ENCODE data around the gene LGSN. TPM values are rescaled to one million over a fixed set of nuclear protein-coding genes. Genes with fewer than 3 reads are reported as not detected.

The LGSN gene
- total and polyA plus RNA-seq, 2 of the 8 experiments (the other 6 are each of a cell fraction or from before 2014, with no cell fraction given): 0.08 TPM; not detected in 1

DNA sequence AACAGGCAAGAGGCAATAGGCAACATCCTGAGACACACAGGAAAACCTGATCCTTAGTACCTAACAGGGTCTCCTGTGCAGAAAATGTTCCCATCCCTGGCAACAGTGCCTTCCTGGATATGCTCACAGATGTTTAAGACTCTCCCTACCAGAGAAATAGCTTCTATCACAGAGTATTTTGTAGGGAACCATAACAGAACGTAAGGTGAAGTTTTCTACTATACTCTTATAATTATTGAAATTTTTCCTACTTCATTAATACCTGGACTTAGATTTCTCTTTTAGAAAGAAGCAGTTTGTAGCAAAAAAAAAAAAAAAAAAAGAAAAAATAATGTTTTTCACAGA, 33.5 kb upstream of the LGSN start:
- H4K8ac ChIP-seq (ENCODE audit: extremely low read depth, insufficient read depth, low read length): no peak overlapping the region
- POLR2A ChIA-PET (ENCODE audit: partially characterized antibody): no interaction called here
- no peak for TF ChIP-seq GTF2F1 (IDR thresholded peaks at IDR 0.05; ENCODE audit: borderline replicate concordance, low read depth, low read length)
- TF ChIP-seq KDM1A (IDR thresholded peaks at IDR 0.05; ENCODE audit: borderline replicate concordance, low read length): no peak
- TF ChIP-seq CEBPB (IDR thresholded peaks at IDR 0.05; ENCODE audit: low read depth, low read length): no peak
- TF ChIP-seq BACH1 (IDR thresholded peaks at IDR 0.05; ENCODE audit: low read length): no peak
- no peak for TF ChIP-seq EGR1 (IDR thresholded peaks at IDR 0.05; ENCODE audit: borderline replicate concordance, low read depth, low read length)
- TF ChIP-seq CTBP2 (IDR thresholded peaks at IDR 0.05; ENCODE audit: borderline replicate concordance, insufficient read depth, insufficient read length, low read length): no peak
- no peak for TF ChIP-seq SRF (IDR thresholded peaks at IDR 0.05; ENCODE audit: low read depth, low read length)
- no peak for TF ChIP-seq SP2 (IDR thresholded peaks at IDR 0.05; ENCODE audit: low read length)
- TF ChIP-seq ATF2 (IDR thresholded peaks at IDR 0.05; ENCODE audit: low read length): no peak

More for the DNA sequence above, 33.5 kb upstream of the LGSN start:
- 88% methylated on average over 1 of the region's 1 CpG; no CpG with 5 or more reads in 1 of the 2 experiments for WGBS, 2 experiments (ENCODE audit: extremely low coverage in 1 of 2, insufficient coverage in 1 of 2, insufficient read length in 1 of 2, insufficient replicate concordance in 2 of 2, low coverage in 1 of 2, low lambda C conversion rate in 2 of 2, missing lambda C conversion rate in 1 of 2)
- Histone ChIP-seq H2AFZ (ENCODE audit: low read length) (no peak overlapping the region; the same call in 1 of the 2 replicates), H2BK15ac (ENCODE audit: low read length) (no peak overlapping the region), H3K79me2 (ENCODE audit: control insufficient read depth in 1 of 2, insufficient read depth in 2 of 2, low read length in 2 of 2) (no peaks in the 10 kb centered on the region), H2AK5ac (ENCODE audit: low read depth, low read length) (no peak overlapping the region), H2BK20ac (ENCODE audit: low read length) (no peak overlapping the region), H3K4me1 (replicated peaks in 1 of 4; ENCODE audit: control insufficient read depth in 3 of 4, insufficient read depth in 4 of 4, low read length in 3 of 4) (no peaks in the 10 kb centered on the region), H3K18ac (ENCODE audit: extremely low read depth, low read length) (no peak overlapping the region), H3K27ac (ENCODE audit: low read depth, low read length) (no peak overlapping the region), H4K20me1 (replicated peaks in 1 of 2; ENCODE audit: control insufficient read depth in 1 of 2, insufficient read depth in 2 of 2, low read length in 2 of 2) (no peaks in the 10 kb centered on the region), H3K36me3 (ENCODE audit: control insufficient read depth in 2 of 4, insufficient read depth in 4 of 4, low read length in 3 of 4) (no peaks in the 10 kb centered on the region), H4K5ac (ENCODE audit: insufficient read length, low read depth, low read length) (no peak overlapping the region), H3K14ac (ENCODE audit: insufficient read length) (no peak overlapping the region), H3K4ac (replicated peaks; ENCODE audit: insufficient read length, low read depth, low read length) (no peak overlapping the region), H3K23me2 (ENCODE audit: low read depth, low read length) (no peaks in the 10 kb centered on the region; the same call in 1 of the 2 replicates), H2BK120ac (replicated peaks; ENCODE audit: low read depth, low read length) (no peak overlapping the region), H3K56ac (replicated peaks; ENCODE audit: insufficient read length, low read depth, low read length) (no peak overlapping the region), H3K9me3 (ENCODE audit: insufficient read depth in 2 of 2, low read depth in 1 of 2, low read length in 1 of 2) (no peaks in the 10 kb centered on the region), H3K79me1 (ENCODE audit: low read depth, low read length) (no peaks in the 10 kb centered on the region), H3K27me3 (replicated peaks in 1 of 4; ENCODE audit: control insufficient read depth in 3 of 4, extremely low read depth in 1 of 4, insufficient read depth in 3 of 4, low read length in 3 of 4) (no peaks in the 10 kb centered on the region), H3K23ac (ENCODE audit: insufficient read length) (no peak overlapping the region), H3K4me3 (ENCODE audit: extremely low read depth in 1 of 4, insufficient read depth in 2 of 4, low read depth in 3 of 4, low read length in 4 of 4) (no peak overlapping the region), H3K4me2 (ENCODE audit: insufficient read depth in 1 of 2, low read depth in 2 of 2, low read length in 2 of 2) (no peak overlapping the region), H4K91ac (replicated peaks; ENCODE audit: insufficient read length, low read length) (no peak overlapping the region), H2BK12ac (ENCODE audit: low read depth, low read length) (no peak overlapping the region), H3K9ac (replicated peaks in 1 of 4; ENCODE audit: extremely low read depth in 1 of 4, low read depth in 3 of 4, low read length in 3 of 4) (no peak overlapping the region), H2BK5ac (ENCODE audit: low read depth, low read length) (no peak overlapping the region)
- FAIRE-seq (no peak), DNase-seq (ENCODE audit: low read depth in 1 of 2, low spot score in 2 of 2) (no peak)
- CTCF ChIA-PET (ENCODE audit: partially characterized antibody): interaction anchor here (0.6 to 3.2 kb wide), 31 partner anchors 8 to 615 kb away, joined by 3 to 12 read pairs (median 4); partner anchors contain the start of genes LGSN and PHF3

All from H1 (cell line).